ENCODE results near the gene POLD3.
"Not testable (repeated sequence)": the region's sequence is repeated elsewhere in the genome, so short reads cannot be mapped to it uniquely, and the experiment has no call there.

Gene POLD3

GRCh38 chr11:74639533-74639932 is 47.2 kb downstream of the POLD3 start:
- no peak for DNase-seq

GRCh38 chr11:74641289-74641688 is 48.9 kb downstream of the POLD3 start:
- DNase-seq: no peak

- no peak for DNase-seq
These were observed 49.5 kb downstream of the POLD3 start for GRCh38 chr11:74641905-74642304.

GRCh38 chr11:74642912-74643311 is 50.5 kb downstream of the POLD3 start:
- no peak for DNase-seq

GRCh38 chr11:74644081-74644480 is 51.7 kb downstream of the POLD3 start:
- no peak for DNase-seq

GRCh38 chr11:74646215-74646614 is 53.8 kb downstream of the POLD3 start:
- DNase-seq: no peak

GRCh38 chr11:74646954-74647353 is 54.6 kb downstream of the POLD3 start:
- DNase-seq: no peak

- no peak for DNase-seq
These were observed 55.0 kb downstream of the POLD3 start for GRCh38 chr11:74647404-74647803.

- DNase-seq: no peak
These were observed 55.4 kb downstream of the POLD3 start for GRCh38 chr11:74647831-74648230.

GRCh38 chr11:74648894-74649293 is 56.5 kb downstream of the POLD3 start:
- DNase-seq: no peak

GRCh38 chr11:74650498-74650897 is 58.1 kb downstream of the POLD3 start:
- DNase-seq: no peak

GRCh38 chr11:74654976-74655375 is 62.6 kb downstream of the POLD3 start:
- DNase-seq: no peak

- DNase-seq: not testable (repeated sequence)
These were observed 66.7 kb downstream of the POLD3 start for GRCh38 chr11:74659124-74659523.

GRCh38 chr11:74662487-74663103 is 70.2 kb downstream of the POLD3 start:
- DNase-seq: no peak

GRCh38 chr11:74663315-74663714 is 70.9 kb downstream of the POLD3 start:
- DNase-seq: no peak

- DNase-seq: no peak
These were observed 77.1 kb downstream of the POLD3 start for GRCh38 chr11:74669211-74670160.

GRCh38 chr11:74670171-74670570 is 77.8 kb downstream of the POLD3 start:
- no peak for DNase-seq

GRCh38 chr11:74671520-74672196 is 79.3 kb downstream of the POLD3 start:
- DNase-seq: no peak

- no peak for DNase-seq
These were observed 80.1 kb downstream of the POLD3 start for GRCh38 chr11:74672332-74672955.

GRCh38 chr11:74672956-74673692 is 80.7 kb downstream of the POLD3 start:
- DNase-seq: no peak

GRCh38 chr11:74673693-74674360 is 81.4 kb downstream of the POLD3 start:
- DNase-seq: no peak

- DNase-seq: no peak
These were observed 83.4 kb downstream of the POLD3 start for GRCh38 chr11:74675761-74676160.
